H7 (cell line): ENCODE data around the gene RERG. TPM values are rescaled to one million over a fixed set of nuclear protein-coding genes. Genes with fewer than 3 reads are reported as not detected.

Source experiments
- DNase-seq: peaks from one replicate; pipeline ENCODE4 v3.0.0; 2012
- H3K27me3 ChIP-seq: 2 replicates; pipeline ENCODE4 v1.6.0; 2011; ENCODE audit warnings: mild to moderate bottlenecking, low read length; ENCODE audit not compliant: control insufficient read depth, insufficient read depth
- H3K36me3 ChIP-seq: replicated peaks from 2 replicates; pipeline ENCODE4 v1.5.1; 2011; ENCODE audit warnings: low read length; ENCODE audit not compliant: control insufficient read depth, insufficient read depth
- H3K4me3 ChIP-seq: 2 replicates; pipeline ENCODE4 v1.5.1; 2011; ENCODE audit warnings: low read depth, mild to moderate bottlenecking, control low read depth, low read length, moderate library complexity; ENCODE audit not compliant: insufficient read depth
- total RNA-seq: library from RNA; depleted of rRNA; stranded (reverse); fragments of >200 nt; shearing (Covaris generic); gene quantifications from 2 replicates; pipeline ENCODE4 v1.2.3, GENCODE V29; 2014

The RERG gene
- total RNA-seq, 1 experiment from 2014 or later, result not detected

DNA sequence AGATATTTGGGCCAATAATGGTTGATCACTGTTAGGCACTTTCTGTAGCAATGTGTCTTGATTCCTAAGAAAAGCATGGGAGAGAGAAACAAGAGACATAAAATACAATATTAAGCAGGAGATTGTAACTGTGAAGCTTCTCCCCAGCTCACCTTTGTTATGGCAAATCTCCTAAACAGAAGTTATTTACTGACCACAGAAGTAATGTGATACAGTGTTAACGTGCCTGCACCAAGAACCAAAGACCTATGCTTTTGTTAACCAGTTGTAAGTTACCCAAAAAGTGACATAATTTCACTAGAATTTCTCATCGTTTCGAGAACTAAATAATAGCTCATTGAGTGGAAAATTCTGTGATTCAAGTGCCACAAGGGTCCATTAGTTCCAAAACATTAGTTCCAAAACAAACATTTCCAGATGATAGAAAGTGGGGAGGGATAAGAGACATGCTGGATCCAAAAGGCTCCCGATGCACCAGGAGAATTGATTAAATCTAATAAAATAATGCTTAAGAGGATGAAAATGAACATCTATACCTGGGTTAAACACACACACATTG, 14.3 kb downstream of the RERG start:
- Histone ChIP-seq H3K27me3 (no peaks in the 10 kb centered on the region), H3K36me3 (no peaks in the 10 kb centered on the region), H3K4me3 (no peak overlapping the region)
- DNase-seq, result no peak

DNA sequence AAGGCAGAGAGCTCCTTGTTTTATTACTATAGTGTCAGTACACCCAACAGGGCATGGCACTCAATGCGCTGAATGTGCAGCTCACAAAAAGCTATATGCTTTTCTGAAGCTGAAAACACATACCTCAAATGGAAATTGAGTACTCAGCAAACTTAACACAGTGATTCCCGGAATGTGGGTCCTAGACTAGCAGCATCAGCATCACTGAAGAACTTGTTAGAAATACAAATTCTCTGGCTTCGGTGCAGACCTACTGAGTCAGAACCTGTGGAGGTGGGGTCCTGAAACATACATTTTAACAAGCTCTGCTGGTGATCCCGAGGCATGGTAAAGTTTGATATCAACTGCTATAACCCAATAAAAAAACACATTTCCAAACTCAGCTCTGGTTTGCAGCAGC, 14.9 kb downstream of the RERG start:
- no peak overlapping the region for H3K4me3 ChIP-seq
- H3K36me3 ChIP-seq, result no peaks in the 10 kb centered on the region
- H3K27me3 ChIP-seq, result no peaks in the 10 kb centered on the region
- no peak for DNase-seq

DNA sequence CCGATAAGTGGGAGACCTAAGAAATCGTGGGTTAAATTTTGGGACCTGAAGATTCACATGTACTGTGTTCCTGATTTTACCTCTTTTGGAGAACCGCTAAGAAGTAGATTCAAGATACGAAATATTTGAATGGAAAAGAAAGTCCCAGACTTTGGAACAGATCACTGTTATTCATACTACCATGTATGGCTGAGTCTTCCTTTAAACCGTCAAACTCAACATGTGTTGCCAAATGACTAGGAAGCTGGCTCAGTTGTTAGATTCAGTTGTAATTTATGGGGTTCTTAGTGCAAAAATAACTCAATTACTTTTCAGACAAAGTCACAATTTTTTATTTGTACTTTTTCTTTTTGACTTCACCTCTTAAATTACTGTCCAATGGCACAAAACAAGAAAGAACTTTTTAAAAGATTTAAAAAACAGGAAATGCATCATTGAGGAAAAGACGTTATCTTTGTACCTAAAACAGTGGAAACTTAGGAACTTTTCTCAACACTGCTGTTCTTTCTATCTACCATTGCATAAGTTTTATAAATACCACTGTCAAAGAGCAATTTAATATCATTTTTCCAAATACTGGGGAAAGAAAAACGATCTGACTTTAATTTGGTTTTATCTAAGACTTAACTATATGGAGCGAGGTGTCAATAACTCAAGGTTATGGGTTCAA, 15.7 kb downstream of the RERG start:
- DNase-seq, result no peak
- Histone ChIP-seq H3K36me3 (no peaks in the 10 kb centered on the region), H3K27me3 (no peaks in the 10 kb centered on the region), H3K4me3 (no peak overlapping the region)

DNA sequence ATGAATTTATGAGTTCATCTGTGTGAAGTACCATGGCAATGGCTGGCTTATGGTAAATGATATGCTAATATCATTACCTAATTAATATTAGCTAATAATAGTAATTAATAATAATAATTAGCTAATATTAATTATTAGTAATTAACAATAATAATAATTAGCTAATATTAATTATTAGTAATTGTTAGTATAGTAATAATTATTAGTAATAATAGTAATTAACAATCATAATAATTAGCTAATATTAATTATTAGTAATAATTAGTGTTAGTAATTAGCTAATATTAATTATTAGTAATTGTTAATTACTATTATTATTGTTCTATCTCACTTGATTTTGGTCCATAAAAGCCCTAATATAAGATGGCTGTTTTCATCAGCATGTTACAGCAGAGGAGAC, 19.8 kb downstream of the RERG start:
- no peak overlapping the region for H3K4me3 ChIP-seq
- H3K36me3 ChIP-seq, result no peaks in the 10 kb centered on the region
- DNase-seq, result no peak
- H3K27me3 ChIP-seq, result no peaks in the 10 kb centered on the region

DNA sequence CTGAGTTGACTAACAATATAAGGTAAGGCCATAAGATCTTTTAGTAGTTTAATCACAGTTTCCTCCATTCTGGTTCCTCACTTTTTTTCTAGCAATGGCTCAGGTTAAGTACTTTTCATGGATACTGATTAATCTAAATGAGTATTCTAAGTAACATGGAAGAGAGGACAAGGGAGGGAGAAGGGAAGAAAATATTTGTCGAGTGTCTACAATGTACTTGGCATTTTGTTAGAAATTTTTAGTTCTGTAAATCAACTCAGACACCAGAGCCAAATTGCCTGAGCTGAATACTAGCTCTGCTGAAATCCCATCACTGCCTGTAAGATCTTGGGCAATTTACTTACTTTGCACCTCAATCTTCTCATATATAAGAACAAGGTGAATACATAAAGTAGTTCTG, 20.2 kb downstream of the RERG start:
- Histone ChIP-seq H3K36me3 (no peaks in the 10 kb centered on the region), H3K4me3 (no peak overlapping the region), H3K27me3 (no peaks in the 10 kb centered on the region)
- DNase-seq, result no peak

DNA sequence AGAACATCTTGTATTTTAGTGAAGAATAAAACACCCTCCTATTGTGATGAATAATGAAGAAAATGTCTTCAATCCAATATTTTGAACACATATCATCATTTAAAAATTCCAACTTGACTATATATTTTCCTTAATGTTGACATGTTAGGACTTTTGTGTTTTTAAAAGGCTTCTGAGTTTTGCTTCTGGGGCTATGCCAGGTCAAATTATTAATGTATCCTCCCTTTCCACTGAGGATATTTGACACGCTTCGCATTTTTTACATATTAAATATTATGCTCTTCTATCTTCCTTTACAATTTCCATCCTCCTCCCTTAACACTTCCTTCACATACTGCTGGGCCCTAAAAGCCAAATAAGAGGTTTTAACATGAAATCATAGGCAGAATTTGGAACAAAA, 20.6 kb downstream of the RERG start:
- Histone ChIP-seq H3K36me3 (no peaks in the 10 kb centered on the region), H3K27me3 (no peaks in the 10 kb centered on the region)
- DNase-seq, result no peak

DNA sequence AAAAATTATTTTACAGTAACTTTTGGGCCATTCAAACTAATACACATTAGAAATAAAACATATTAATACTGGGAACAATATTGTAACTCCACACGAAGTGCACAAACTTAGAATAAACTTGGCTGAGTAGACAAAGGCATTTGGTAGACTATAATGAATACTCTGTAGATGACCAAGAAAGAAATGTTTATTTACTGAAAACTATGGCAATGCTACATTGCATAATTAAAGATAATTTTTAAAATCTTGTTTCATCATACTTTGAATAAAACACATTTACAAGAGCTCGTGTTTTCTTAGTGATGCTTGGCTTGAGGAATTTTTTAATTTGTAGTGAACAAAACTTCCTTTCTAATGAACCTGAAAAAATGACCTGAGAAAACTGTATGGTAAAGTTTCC, 21.3 kb downstream of the RERG start:
- H3K36me3 ChIP-seq, result no peaks in the 10 kb centered on the region

More for the DNA sequence above, 20.6 kb downstream of the RERG start:
- no peak overlapping the region for H3K4me3 ChIP-seq

DNA sequence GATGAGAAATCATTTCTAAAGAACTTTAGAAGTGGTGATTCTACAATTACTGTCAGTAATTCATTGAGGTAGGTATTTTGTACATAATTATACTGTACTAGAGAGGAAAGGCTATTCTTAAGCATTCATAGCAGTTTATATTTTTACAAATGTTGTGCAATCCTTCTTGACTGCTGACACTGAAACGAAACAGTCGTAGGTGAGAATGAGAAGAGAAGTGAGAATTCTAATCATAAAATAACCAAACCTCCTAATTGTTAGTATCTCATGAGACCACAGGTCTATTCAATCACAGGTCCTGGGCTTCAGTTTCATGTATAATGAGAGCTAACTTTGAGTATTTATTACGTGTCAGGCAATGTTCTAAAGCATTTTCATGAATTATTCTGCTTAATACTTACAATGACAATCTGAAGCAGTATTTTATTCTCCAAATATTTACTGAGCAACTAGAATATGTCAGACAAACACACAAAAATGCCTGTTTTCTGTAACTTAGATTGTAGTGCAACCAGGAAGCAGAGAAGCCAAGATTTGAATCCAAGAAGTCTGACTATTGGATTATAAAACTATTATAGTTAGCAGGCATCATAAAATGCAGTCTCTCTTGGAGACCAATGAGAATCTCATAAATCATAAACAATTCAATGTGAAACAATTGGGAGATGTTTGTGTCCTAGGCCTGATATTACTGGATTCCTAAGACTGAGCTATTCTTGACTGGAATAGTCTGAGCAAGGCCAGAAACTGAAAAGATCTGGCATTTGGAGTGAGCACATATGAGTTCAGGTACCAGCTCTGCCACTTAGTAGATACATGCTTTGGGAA, 24.3 kb downstream of the RERG start:
- no peak for DNase-seq
- Histone ChIP-seq H3K27me3 (no peaks in the 10 kb centered on the region), H3K4me3 (no peak overlapping the region), H3K36me3 (no peaks in the 10 kb centered on the region)

More for the DNA sequence above, 21.3 kb downstream of the RERG start:
- no peak for DNase-seq
- Histone ChIP-seq H3K4me3 (no peak overlapping the region), H3K27me3 (no peaks in the 10 kb centered on the region)

DNA sequence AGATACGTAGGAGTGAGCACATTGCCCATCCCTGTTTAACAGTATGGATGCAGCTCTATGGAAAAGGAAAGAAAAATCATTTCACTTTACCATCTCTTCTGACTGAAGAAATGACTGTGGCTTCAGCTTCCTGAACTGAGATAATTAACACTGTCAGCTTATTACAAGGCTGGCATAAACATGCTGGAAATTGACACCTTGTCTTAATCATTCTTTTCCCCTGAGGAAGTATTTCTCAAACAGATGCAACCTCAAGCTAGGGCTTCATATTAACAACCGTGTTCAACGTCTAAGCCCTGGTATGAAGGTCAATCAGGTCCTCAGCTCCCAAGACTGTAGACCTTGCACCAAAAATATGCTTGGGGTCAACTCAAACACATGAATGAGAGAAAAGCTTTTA, 25.0 kb downstream of the RERG start:
- no peaks in the 10 kb centered on the region for H3K36me3 ChIP-seq
- H3K4me3 ChIP-seq, result no peak overlapping the region
- H3K27me3 ChIP-seq, result no peaks in the 10 kb centered on the region
- no peak for DNase-seq

DNA sequence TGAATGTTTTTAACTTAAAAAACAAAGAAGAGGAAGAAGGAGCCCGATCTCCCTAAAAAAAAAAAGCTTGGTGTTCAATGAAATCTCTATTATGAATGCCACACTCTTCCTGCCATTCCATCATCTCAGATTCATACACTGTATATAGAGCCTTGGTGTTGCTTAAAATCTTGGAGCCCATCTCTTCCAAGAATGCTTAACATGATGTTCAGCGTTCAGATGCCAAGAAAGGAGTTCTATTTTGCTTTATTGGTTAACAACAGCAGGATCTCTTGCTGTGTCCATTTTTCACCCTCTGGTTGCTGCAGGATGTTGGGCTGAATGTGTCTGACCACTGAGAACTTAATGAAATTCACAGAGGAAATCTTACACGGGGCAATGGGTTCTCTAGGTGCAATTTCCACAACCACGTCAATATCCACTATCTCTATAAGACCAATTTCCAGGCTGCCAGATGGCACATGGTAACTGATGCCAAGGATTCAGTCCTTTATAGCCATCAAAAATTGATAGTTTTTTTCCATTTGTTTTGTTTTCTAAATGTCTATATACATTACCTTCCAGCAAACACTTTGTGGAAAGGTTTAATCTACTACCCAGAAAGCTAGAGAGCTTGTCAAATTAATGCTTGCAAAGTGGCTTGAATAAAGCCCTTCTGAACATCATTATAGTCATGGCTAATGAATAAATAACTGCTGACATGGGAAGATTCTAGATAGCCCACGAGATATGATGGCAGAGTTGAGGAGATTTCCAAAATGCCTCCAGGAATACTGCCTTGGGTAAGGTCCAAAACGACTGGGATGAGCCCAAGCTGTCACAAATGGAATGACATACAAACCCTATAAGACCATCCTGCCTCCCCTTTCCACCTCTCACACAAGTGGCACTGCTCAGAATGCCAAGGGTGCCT, 26.5 kb downstream of the RERG start:
- no peak for DNase-seq
- no peaks in the 10 kb centered on the region for H3K36me3 ChIP-seq
- H3K4me3 ChIP-seq, result no peak overlapping the region
- H3K27me3 ChIP-seq, result no peaks in the 10 kb centered on the region

DNA sequence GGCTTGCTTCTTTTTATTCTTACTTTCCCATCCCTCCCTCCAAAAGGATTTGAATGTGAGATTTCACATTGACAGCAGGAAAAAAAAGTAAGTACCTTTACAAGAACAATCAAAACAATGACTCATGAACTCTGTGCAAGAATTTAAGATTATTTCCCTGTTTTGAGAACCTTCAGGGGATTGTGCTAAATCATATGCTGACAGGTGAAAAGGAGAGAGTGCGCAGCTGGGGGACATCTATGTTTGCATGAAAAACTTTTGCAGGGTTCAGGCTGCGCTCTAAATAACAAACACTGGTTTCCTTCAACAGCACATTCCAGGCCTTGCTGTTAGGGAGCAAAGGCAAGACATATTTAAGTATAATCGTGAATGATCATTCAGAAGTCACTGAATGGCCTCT, 27.3 kb downstream of the RERG start:
- DNase-seq, result no peak
- no peaks in the 10 kb centered on the region for H3K36me3 ChIP-seq
- H3K4me3 ChIP-seq, result no peak overlapping the region

DNA sequence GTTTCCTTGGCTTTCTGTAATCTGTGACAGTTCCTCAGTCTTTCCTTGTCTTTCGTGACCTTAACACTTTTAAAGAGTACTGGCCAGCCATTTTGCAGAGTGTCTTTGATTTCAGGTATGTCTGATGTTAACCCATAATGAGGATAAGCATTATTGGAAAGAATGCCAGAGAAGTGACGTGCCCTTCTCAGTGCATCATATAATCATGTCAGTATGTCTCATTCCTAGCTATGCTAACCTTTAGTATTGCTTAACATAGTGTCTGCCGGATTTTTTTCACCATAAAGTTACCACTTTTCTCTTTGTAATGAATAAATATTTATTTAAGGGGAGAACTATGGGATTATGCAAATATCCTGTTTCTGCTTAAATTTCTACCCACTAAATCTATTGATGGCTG, 28.5 kb downstream of the RERG start:
- Histone ChIP-seq H3K27me3 (no peaks in the 10 kb centered on the region), H3K36me3 (no peaks in the 10 kb centered on the region), H3K4me3 (no peak overlapping the region)
- DNase-seq, result no peak

More for the DNA sequence above, 27.3 kb downstream of the RERG start:
- H3K27me3 ChIP-seq, result no peaks in the 10 kb centered on the region

DNA sequence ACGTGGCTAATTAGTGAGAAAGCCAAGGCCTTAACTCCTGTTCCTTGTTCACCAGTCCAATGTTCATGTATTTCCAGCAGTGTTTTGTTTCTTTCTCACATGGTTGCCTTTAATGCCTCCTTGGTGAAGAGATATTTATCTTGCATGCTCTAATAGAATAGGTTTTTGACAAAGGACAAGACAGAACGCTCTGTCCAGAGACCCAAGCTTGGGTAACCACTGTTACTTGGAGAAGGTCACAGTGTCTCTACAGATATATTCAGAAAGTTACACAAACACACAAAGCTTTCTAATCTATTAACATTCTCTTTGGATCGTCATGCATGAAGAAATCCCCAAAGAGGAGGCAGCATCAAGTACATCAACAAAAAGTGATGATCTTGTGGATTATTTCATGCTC, 33.1 kb downstream of the RERG start:
- no peak overlapping the region for H3K4me3 ChIP-seq
- no peaks in the 10 kb centered on the region for H3K27me3 ChIP-seq
- no peaks in the 10 kb centered on the region for H3K36me3 ChIP-seq
- no peak for DNase-seq

DNA sequence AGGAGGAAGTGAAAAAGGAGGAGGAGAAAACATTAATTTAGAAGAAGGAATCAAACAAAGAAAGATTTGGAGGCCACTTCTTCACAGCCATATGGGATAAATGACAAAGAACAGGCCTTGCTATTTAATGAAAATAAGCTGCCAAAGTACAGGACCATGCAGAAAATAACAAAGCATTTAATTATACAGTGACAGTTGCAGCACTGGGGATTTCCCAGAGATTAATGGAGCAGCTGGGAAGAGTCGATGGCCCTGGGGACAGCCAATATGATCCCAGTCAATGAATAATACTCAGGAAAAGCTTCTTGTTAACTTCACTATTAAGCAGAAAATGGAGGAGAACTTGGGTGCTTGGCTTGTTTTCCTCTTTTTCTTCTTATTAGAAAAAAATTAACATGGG, 34.6 kb downstream of the RERG start:
- H3K36me3 ChIP-seq, result no peaks in the 10 kb centered on the region
- no peak overlapping the region for H3K4me3 ChIP-seq
- DNase-seq, result no peak
- H3K27me3 ChIP-seq, result no peaks in the 10 kb centered on the region
